ENCODE data around the gene A3GALT2.

The A3GALT2 gene

DNA sequence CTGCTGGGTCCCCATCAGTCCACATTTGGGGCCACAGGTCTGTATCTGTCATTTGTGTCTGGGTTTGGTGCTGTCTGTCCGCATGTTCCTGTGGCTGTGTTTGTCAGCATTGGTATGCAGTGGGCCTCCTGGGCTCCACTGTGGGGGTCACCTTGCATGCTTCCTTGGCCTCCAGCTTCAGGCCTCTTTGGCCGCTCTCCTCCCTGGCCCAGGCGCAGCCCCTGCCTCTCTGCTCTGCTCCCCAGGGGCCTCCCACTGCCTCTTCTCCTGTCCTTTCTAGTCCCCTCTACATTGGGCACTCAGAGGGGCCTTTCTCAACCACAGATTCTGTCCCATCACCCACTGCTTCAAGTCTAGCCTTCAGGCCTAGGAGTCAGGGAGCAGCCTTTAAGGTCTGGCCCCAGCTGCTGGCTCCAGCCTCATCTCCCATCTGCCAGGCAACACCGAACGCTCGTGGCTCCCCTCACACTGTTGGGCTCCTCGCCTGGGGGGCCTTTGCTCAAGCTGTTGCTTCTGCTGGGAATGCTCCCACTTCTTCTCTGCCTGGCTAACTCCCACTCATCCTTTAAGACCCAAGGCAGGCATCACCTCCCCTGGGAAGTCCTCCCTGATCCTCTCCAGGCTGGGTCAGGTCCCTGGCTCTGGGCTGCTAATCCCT, 50.0 kb downstream of the A3GALT2 start:
- DNase-seq: no peak

DNA sequence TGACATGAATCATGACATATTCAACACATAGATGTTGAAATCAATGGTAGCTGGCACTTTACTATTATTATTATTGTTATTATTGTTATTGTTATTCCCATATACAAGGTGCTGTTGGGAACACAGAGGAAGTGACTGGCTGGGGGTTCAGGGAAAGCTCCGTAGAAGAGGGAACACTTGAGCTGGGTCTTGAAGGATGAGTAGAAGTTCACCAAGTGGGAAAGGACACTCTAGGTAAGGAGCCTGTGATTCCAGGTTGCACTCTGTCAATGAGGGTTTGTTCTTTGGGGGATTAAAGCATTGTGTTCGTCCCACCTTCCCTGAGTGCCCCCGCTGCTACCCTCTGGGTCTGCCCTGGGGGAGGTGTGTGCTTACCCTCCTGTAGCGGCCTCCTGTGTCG, 50.5 kb downstream of the A3GALT2 start:
- no peak for DNase-seq

DNA sequence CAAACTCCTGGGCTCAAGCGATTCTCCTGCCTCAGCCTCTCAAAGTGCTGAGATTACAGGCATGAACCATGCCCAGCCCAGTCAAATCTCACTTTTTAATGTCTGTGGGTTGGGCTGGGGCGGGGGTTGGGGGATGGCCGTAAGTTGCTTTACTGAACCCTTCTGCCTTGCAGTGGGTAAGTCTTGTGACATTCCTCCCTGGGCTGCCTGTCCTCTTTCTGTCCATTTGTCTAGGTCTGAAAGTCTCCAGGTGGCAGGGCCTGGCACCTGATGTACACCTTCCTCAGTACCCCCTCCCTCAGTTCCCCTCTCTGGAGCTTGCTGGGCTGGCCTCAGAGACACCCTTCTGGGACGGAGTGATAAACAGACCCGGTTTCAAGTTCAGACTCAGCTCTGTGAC, 51.3 kb downstream of the A3GALT2 start:
- DNase-seq: no peak

DNA sequence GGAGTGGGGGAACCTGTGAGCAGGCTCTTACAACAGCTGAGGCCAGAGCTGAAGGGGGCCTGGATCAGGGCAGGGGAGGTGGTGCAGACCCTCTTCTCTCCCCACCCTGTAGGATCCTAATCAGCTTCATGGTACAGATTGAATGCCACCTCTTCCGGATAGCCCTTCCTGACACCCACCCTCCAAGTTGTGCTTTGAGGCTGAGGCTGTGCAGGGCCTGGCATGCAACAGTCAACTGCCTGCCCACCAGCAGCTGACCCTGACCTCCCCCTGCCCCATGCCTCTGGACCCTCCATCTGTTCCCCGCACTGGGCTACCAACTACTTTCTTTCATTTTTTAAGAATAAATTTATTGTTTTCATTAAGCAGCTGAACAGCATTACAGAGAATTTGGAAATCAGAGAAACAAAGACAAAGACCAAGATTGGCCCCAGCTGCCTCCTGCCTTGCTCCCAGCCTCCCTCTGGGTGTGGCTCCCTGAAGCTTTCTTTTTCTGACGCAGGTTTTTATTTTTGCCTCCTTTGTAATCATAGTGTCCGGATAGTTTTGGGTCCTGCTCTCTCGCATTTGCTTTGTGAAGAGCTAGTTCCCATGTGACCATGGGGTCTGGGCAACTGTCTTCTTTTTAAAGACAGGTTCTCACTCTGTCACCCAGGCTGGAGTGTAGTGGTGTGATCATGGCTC, 51.8 kb downstream of the A3GALT2 start:
- no peak for DNase-seq

DNA sequence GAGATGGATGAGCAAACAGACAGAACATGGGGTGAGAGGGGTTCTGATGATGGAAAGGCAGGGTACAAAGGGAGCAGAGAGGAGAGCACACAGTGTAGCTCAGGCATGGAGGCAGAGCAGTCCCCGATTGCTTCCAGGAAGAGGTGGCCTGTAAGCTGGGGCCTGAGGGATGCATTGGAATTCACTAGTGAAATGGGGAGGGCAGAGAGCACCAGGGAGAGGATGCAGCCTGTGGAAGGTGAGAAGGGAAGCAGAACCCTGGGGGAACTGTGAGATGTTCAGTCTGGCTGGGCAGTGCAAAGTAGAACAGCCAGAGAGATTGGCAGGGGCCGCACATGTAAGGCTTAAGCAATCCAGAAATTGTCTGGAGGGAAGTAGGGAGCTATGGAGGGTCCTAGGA, 52.4 kb downstream of the A3GALT2 start:
- no peak for DNase-seq

DNA sequence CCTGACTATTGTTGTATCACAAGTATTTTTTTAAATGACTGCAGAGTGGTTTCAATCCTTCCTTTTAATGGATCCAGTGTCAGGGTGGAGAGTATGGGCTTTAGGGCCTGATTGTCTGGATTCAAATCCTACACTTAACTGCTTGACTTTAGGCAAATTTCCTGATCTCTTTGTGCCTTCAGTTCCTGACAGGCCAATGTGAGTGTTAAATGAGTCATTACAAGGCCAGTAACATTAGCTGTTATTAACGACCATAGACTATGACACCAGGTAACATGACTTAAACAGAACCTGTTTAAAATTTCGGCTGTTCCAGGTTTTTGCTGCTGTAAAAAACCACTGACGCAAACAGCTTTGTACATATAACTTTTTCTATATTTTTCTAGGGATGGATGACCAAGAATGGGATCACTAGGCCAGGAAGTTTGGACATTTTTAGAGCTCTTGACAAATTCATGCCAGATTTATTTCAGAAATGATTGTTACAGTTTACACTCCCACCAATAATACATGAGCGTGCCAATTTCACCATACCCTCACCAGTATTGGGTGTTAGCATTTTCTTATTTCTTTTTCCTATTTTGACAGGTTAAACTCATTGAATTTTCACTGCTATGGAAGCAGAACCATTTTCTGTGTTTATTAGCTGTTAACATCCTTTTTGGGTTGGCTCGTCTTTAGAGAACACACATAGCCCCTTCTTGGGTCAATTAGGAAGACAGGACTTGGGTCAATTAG, 53.3 kb downstream of the A3GALT2 start:
- no peak for DNase-seq

DNA sequence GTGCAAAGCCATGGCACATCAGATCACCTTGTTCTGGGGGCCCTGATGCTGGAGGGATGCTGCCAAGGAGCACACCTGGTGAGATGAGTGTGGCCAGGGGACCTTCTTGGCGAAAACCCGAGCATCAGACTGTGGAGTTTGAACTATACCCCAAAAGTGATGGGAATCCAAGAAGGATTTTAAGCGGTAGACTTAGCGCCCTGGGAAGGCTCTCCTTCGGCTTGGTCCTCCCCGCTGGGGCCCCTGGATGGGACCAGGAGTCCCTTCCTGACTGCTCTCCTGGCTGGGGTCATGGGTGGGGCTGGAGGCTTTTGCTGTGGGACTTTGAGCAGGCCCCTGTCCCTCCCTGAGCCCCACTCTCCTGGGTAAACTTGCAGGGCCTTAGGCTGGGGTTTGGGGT, 54.1 kb downstream of the A3GALT2 start:
- no peak for DNase-seq

DNA sequence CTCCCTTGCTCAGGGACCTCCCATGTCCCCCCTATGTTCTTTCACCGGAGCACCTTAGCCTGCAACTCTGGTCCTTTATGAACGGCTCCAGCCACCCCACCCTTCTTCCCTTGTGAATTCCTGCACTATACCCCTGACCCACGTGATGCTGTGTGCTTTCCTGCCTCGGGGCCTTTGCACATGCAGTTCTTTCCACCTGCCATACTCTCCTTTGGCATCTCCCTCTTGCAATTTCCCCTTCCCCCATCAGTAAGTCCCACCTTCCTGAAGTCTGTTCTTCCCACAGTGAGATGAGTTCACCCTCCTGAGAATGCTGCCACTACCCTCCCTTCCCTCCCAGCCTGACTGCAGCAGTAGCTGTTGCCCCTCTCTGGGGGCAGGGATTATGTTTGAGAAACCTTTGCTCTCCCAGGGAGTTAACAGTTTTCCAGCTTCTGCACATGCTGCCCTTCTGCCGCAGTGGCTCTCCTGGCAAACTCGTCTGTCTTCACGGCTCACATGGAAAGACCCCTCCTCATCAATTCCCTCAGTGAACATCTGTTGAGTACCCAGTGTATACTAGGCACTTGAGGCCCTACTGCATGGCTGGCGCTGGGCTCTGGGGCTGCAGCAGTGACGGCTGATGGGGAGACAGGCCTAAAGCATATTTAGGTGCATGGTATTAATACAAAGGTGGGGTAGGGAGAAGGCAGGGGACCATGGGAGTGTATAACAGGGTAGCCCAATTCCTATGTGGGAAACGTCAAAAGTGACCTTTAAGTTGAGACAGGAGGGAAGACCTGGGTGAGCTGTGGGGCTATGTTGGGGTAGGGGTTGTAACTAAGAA, 54.9 kb downstream of the A3GALT2 start:
- DNase-seq: no peak

DNA sequence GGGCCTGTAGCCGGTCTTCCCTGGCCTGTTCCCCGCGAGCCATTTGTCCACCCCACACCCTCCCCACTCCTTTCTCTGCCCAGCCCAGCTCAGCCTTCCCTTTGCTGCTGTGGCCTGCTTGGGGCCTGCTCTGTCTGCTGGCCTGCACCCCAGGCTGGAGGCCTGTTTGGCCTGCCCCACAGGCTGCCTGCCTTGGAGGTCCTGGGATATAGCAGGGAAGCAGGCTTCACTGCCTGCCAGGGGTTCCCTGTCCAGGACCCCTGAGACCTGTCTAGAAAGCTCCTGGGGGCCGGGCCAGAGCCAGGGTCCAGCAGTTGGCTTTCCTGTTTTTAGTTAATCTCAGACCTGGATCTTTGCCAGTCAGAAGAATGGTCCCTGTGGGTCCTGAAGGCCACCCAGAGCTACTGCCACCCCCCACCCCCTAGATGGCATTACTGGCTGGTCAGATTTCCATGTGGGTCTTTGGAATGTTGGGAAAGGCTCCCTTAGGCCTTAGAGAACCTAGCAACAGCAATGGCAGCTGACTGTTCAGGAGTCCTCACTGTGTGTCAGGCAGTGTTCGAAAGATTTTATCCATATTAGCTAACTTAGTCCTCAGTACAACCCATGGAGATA, 56.9 kb downstream of the A3GALT2 start:
- no peak for DNase-seq

DNA sequence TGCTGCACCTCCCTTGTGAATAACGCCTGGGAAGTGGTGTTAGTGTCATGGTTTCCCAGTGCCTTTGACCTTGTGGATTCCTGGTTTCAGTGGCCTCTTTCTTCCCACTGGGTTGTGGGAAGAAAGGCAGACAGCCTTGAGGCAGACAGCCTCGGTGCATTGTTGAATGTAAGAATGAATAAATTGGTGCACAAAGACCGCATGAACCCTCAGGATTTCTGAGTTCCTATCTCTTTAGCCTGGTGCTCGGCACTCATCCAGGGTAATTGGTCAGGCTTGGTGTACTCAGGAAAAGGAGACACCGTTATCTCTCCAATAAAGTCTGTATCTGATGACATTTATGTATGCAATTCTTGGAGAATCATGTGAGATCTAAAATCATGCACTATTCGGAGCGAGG, 59.6 kb downstream of the A3GALT2 start:
- DNase-seq: no peak

DNA sequence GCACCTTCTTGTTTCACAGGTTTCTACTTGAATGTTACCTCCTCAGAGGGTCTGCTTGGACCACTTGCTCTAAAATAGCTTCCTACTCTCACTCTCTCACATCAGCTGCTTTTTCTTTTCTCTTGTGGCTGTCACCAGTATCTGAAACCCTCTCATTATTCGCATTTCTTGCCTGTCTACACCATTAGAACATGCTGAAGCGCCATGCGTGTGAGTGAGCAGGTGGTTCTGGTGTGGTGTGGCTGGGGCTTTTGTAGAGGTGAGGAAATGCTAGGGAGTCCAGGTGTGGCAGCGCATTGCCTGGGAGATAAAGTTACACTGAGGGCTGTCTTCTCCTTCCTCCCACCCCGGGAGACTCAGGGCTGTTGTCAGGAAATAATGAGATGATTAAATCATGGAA, 60.5 kb downstream of the A3GALT2 start:
- no peak for DNase-seq

DNA sequence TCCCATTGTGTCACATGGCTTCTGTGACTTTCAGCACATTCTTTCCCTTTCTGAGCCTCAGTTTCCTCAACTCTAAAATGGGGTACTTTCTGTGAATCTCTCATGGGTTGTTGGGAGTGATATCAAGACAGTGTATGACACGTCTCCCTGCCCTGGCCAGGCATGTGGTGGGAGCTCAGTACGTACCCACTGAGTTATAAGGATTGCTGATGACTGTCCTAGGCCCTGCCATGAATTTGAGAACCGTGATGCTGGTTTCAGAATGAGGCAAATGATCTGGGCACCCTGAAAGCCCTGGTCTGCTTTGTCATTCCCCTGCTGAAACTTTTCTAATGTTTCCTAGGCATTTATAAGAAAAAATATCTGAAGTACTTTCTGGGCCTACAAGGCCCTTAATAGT, 61.0 kb downstream of the A3GALT2 start:
- DNase-seq: no peak

DNA sequence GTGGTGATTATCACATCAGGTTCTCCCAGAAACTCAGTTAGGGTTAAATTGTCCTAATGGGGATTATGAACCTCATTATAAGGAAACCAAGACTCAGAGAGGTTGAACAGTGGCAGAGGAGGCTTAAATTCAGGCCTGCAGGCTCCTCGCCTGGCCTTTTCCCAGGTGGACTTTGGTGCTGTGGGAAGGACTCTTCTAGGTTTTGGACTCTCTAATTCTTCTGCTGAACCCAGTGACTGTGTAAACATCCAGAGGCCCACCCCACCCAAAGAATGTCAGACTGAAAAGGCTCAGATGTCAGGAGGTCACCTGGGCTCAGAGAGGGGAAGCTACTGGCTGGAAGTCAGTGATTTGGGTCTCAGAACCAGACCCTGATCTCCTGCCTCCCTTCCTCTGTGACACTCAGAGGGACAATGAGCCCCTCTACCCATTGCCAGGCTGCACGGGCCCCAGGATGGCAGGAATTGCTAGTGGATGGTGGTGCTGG, 62.1 kb downstream of the A3GALT2 start:
- no peak for DNase-seq

DNA sequence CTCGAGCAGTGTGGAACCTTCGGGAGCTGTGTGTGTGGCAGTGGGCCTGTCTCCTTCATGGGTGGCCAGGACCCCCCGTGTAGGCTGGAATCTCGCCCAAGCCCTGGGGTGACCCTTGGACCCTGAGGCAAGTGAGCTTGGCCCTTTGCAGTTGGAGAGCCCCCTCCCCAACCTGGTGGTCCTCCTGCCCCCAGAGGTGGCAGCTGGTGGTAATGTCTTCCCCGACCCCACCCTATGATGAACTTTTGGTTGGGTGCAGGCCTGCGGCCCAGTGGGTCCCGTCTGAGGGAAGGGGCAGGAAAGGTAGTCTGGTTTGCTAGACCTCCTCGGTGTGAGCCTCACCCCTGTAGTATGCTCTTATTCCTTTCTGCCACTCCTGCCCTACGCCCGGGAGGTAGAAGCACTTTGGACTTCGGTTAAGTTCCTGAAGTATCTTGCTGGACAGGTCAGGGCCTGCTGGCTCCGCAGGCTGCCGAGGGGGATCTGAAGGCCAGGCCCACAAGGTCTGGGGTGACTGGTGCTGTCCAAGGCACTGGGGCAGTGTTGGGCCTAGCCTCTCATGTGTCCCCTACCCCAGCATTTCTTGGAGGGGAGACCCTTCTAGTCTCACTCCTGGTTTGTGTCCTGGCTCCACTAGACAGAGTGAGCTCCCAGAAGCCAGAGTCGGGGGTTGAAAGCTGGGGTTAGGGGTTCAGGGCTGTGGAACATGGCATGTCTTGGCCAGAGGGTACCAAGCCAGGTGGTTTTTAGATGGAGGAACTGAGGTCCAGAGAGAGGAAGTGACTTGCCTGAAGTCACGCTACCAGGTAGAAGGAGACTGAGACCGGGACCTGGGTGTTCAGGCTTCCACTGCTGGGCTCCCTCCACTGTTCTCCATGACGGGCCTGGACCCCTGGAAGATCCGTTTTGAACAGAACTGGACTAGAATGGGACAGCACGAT, 62.9 kb downstream of the A3GALT2 start:
- no peak for DNase-seq

DNA sequence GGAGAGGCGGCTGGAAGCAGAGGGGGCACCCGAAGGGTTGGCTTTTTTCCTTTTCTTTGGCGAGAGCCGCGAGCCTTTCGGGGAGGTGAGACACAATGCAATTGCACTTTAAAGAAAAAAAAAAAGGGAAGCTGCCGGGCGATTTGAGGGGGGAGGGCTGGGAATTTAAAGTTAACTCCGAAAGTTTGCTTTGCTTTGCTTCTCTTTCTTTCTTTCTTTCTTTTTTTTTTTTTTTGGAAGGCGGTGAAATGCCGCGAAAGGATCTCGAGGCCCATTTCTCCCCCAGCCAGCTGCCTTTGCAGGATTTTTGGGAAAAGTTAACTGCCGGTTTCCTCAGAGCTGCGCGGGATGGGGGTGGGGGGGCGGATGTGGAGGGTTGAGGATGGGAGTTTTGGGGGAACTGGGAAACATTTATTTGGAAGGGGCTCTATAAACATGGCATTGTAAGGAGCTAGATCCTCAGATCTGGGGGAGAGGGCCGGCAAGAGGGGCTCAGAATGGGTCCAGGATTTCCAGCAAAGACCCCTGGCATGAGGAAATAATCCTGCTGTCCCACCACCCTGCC, 63.6 kb downstream of the A3GALT2 start:
- no peak for DNase-seq

Measured in CD4-positive, alpha-beta T cell treated with Interleukin-4 for 1 hour (primary cell).